Chondrocyte (in vitro differentiated cells): Measurements from ENCODE around the gene SDCBP2. TPM values are rescaled to one million over a fixed set of nuclear protein-coding genes. Genes with fewer than 3 reads are reported as not detected.

Experiments used
- DNase-seq: peaks from one replicate; pipeline ENCODE4 v3.0.0; 2021; ENCODE audit warnings: mixed read lengths, low spot score
- H3K27ac Mint-ChIP-seq: one replicate; pipeline ENCODE4 v1.8.0; 2021; ENCODE audit warnings: mild to moderate bottlenecking, moderate library complexity, mixed read lengths; ENCODE audit not compliant: unreplicated experiment
- H3K27me3 Mint-ChIP-seq: 2 replicates; pipeline ENCODE4 v1.8.0; 2021; ENCODE audit warnings: low read depth, mixed read lengths
- H3K36me3 Mint-ChIP-seq: 2 replicates; pipeline ENCODE4 v1.8.0; 2021; ENCODE audit warnings: low read depth, mixed read lengths
- H3K4me1 Mint-ChIP-seq: 2 replicates; pipeline ENCODE4 v1.8.0; 2021; ENCODE audit warnings: low read depth, mild to moderate bottlenecking, mixed read lengths
- H3K4me3 Mint-ChIP-seq: one replicate; pipeline ENCODE4 v1.8.0; 2021; ENCODE audit warnings: mild to moderate bottlenecking, moderate library complexity, mixed read lengths; ENCODE audit not compliant: unreplicated experiment
- H3K9me3 Mint-ChIP-seq: 2 replicates; pipeline ENCODE4 v1.8.0; 2021; ENCODE audit warnings: low read depth, mixed read lengths
- total RNA-seq: library from RNA; stranded (reverse); gene quantifications from 3 replicates; pipeline ENCODE4 v1.2.1, GENCODE V29; 2021
- TF ChIP-seq, protein P1 (sequence below): fragments of 200-600 bp; sonication (generic); IDR thresholded peaks from 2 replicates; pipeline ENCODE4 v1.5.0; 2021; ENCODE audit warnings: antibody characterized with exemption, mild to moderate bottlenecking, moderate library complexity

The SDCBP2 gene
- total RNA-seq, 1 donor from 2014 or later, result 2.3 TPM

DNA sequence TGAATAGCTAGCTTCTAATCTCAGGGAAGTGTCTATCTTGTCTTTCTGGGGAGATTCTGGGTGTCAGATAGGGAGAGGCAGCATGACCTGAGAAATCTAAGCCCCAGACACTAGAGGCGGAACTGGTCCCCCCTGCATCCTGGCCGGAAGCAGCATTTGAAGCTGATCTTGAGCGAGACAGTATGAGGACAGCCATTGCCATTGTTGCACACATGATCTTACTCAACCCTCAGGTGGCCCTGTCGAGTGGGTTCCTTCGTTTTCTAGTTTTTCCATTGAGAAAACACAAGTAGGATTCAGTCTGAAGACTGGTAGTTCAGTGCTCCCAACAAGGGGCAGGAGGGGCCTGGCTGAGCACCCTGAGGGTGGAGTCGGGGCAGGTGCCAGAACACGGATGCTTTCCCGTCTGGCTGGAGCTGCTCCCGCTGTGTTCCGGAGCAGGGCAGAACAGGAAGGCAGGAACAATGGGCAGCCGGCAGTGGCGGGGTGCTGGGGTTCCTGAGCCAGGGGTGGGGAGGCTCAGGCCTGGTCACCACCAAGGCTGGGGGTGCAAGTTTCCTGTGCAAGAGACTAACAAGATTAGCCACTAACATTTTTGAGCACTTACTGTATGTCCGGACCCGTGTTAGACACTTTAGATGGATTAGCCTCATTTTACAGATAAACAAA, 7.9 kb upstream of the SDCBP2 start:
- no peaks in the 10 kb centered on the region for H3K27me3 Mint-ChIP-seq
- H3K9me3 Mint-ChIP-seq, result no peaks in the 10 kb centered on the region
- H3K27ac Mint-ChIP-seq, result no peak overlapping the region
- peaks cover 2% of the 10 kb centered on the region for H3K4me1 Mint-ChIP-seq
- H3K36me3 Mint-ChIP-seq, result no peaks in the 10 kb centered on the region
- H3K4me3 Mint-ChIP-seq, result no peak overlapping the region
- TF ChIP-seq, protein P1, sequence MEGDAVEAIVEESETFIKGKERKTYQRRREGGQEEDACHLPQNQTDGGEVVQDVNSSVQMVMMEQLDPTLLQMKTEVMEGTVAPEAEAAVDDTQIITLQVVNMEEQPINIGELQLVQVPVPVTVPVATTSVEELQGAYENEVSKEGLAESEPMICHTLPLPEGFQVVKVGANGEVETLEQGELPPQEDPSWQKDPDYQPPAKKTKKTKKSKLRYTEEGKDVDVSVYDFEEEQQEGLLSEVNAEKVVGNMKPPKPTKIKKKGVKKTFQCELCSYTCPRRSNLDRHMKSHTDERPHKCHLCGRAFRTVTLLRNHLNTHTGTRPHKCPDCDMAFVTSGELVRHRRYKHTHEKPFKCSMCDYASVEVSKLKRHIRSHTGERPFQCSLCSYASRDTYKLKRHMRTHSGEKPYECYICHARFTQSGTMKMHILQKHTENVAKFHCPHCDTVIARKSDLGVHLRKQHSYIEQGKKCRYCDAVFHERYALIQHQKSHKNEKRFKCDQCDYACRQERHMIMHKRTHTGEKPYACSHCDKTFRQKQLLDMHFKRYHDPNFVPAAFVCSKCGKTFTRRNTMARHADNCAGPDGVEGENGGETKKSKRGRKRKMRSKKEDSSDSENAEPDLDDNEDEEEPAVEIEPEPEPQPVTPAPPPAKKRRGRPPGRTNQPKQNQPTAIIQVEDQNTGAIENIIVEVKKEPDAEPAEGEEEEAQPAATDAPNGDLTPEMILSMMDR, result no peak
- no peak for DNase-seq

DNA sequence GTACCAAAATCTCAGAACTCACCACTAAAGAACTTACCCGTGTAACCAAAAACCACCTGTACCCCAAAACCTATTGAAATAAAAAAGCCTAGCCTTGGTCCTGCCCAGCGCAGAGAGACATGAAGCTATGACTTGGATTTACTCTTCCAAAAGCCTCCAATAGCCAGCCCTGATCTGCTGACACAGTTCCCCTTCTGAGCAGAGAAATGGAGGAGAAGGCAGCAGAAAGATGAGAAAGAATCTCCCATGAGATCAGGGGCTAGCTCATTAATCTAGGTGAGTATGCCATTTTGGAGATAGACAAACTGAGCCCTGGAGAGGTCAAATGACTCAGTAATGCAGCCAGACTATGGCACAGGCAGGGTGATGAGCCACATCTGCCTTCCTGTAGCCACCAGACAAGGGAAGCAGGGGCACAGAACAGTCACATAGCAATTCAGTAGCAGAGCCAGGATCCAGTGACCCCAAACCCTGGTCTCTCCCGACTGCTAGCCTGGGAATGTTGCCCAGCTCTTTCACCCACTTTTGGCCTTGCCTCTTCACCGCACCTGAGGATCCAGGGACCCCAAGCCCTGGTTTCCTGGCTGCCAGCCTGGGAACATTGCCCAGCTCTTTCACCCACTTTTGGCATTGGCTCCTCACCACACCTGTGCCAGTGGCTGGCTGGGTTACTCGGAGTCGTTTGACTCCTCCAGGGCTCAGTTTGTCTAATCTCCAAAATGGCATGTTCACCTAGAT, 7.2 kb upstream of the SDCBP2 start:
- Mint-ChIP-seq H3K27ac (no peak overlapping the region), H3K27me3 (no peaks in the 10 kb centered on the region), H3K4me1 (no peaks in the 10 kb centered on the region), H3K4me3 (no peak overlapping the region), H3K9me3 (no peaks in the 10 kb centered on the region), H3K36me3 (no peaks in the 10 kb centered on the region)
- TF ChIP-seq, protein P1, result no peak
- DNase-seq, result no peak

DNA sequence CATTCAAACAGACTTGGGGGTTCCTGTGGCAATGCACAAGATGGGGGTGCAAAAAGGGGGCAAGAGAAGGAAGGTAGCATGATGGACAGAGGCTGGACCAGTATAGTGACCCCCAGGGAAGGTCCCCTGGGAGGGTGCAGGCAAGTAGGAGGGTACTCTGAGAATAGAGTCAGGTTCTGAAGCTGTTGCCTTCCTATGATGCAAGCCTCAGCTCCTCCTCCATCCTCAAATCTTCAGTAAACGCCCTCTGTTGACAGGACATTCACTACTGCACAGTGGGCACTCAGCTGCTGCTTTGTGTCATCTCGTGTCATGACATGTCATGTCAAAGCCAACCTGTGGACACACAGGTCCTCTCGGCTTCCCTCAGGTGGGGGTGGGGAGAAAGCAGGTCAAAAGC, 5.8 kb upstream of the SDCBP2 start:
- Mint-ChIP-seq H3K27ac (no peak overlapping the region), H3K4me3 (no peak overlapping the region), H3K27me3 (no peaks in the 10 kb centered on the region), H3K9me3 (no peaks in the 10 kb centered on the region), H3K36me3 (no peaks in the 10 kb centered on the region), H3K4me1 (no peaks in the 10 kb centered on the region)
- DNase-seq, result no peak
- TF ChIP-seq, protein P1, result no peak

DNA sequence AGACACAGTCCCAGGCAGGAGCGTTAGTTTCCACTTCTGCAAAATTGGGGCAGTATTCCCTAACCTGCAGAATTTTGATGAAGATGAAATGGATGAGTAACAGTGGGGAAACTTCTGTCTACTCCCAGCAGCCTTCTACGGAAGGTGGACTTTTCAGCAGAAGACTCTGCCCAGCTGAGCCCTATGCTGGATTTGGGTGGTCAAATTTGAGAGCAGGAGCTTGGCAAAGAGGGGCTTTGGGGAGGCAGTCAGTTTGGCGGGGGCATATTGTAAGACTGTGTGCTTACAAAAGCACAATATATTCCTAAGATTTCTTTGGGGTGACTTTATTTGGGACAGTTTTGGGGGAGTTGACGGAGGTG, 5.4 kb upstream of the SDCBP2 start:
- H3K4me3 Mint-ChIP-seq, result no peak overlapping the region
- TF ChIP-seq, protein P1, result no peak
- H3K9me3 Mint-ChIP-seq, result no peaks in the 10 kb centered on the region
- H3K36me3 Mint-ChIP-seq, result no peaks in the 10 kb centered on the region
- no peak overlapping the region for H3K27ac Mint-ChIP-seq
- peaks cover 4% of the 10 kb centered on the region for H3K4me1 Mint-ChIP-seq
- no peak for DNase-seq
- no peaks in the 10 kb centered on the region for H3K27me3 Mint-ChIP-seq

DNA sequence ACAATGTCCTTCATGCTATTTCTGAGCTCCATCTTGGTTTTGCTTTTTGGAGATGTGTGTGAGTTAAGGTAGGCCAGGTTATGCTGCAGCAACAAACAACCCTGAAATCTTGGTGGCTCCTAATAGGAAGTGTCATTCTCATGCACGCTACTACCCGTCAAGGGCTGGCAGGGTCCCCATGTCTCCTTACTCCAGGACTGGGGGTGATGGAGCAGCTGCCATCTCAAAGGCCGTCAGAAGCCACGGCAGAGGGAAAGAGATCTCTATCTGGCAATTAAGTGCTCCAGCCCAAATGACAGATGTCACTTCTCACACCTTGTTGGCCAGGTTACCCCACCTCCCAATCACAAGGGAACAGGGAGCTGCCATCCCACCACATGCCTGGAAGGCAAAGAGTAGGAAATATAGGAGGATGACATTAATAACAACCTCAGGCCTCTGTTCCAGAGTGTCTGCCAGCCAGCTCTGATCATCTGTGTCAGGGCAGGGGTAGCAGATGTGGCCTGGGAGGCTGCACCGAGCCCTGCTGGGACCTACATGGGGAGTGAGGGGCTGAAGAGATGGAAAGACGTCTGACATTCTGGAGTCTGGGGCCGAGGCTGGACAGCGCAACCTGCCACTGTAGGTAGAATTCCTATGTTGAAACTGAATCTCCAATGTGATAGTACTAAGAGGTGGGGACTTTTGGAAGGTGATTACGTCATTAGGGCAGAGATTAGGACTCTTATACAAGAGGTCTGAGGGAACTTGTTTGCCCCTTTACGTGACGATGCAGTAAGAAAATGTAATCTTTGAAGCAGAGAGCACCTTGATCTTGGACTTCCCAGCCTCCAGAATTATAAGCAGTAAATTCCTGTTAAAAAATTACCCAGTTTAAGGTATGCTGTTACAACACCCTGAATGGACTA, 4.8 kb upstream of the SDCBP2 start:
- Mint-ChIP-seq H3K27me3 (no peaks in the 10 kb centered on the region), H3K9me3 (no peaks in the 10 kb centered on the region), H3K36me3 (no peaks in the 10 kb centered on the region), H3K27ac (no peak overlapping the region), H3K4me3 (no peak overlapping the region), H3K4me1 (peaks cover 8% of the 10 kb centered on the region)
- TF ChIP-seq, protein P1, result no peak
- DNase-seq, result no peak
